ENCODE results near the gene TMEM187. TPM values are rescaled to one million over a fixed set of nuclear protein-coding genes. Genes with fewer than 3 reads are reported as not detected.

Gene TMEM187
- polyA plus RNA-seq, 4 donors: 4.2 to 10.1 (median 6.0) TPM

- Histone ChIP-seq H3K4me1 (ENCODE audit: control insufficient read depth in 3 of 3, insufficient read depth in 2 of 3, low read depth in 1 of 3, low read length in 2 of 3) (no peaks in the 10 kb centered on the region), H3K9me3 (ENCODE audit: control insufficient read depth in 2 of 2, insufficient read depth in 1 of 2, low read depth in 1 of 2, low read length in 1 of 2) (no peaks in the 10 kb centered on the region), H3K27ac (ENCODE audit: low read depth in 1 of 3, low read length in 2 of 3) (no peak overlapping the region), H3K4me3 (ENCODE audit: low read depth in 1 of 3, low read length in 3 of 3) (no peak overlapping the region), H3K36me3 (ENCODE audit: control insufficient read depth in 3 of 3, insufficient read depth in 2 of 3, low read depth in 1 of 3, low read length in 3 of 3) (peaks cover 14 to 100% (median 20%) of the 10 kb centered on the region in 3 donors), H3K27me3 (ENCODE audit: control insufficient read depth in 3 of 3, insufficient read depth in 3 of 3, low read length in 3 of 3) (no peaks in the 10 kb centered on the region)
- DNase-seq: no peak
- FAIRE-seq: no peak
- 74 to 81% (median 80%) methylated on average over 10 to 12 of the region's 12 CpGs for WGBS, 3 donors
Measured at GRCh38 chrX:153955228-153955732, 17.3 kb upstream of the TMEM187 start.

GRCh38 chrX:153956044-153956907 is 16.3 kb upstream of the TMEM187 start:
- Histone ChIP-seq H3K4me3 (ENCODE audit: low read depth in 1 of 3, low read length in 3 of 3) (no peak overlapping the region), H3K36me3 (ENCODE audit: control insufficient read depth in 3 of 3, insufficient read depth in 2 of 3, low read depth in 1 of 3, low read length in 3 of 3) (peaks cover 12 to 98% (median 19%) of the 10 kb centered on the region in 3 donors), H3K4me1 (ENCODE audit: control insufficient read depth in 3 of 3, insufficient read depth in 2 of 3, low read depth in 1 of 3, low read length in 2 of 3) (no peaks in the 10 kb centered on the region), H3K27me3 (ENCODE audit: control insufficient read depth in 3 of 3, insufficient read depth in 3 of 3, low read length in 3 of 3) (no peaks in the 10 kb centered on the region), H3K27ac (ENCODE audit: low read depth in 1 of 3, low read length in 2 of 3) (no peak overlapping the region), H3K9me3 (ENCODE audit: control insufficient read depth in 2 of 2, insufficient read depth in 1 of 2, low read depth in 1 of 2, low read length in 1 of 2) (no peaks in the 10 kb centered on the region)
- DNase-seq (no peak), FAIRE-seq (no peak)
- 86 to 91% (median 87%) methylated on average over 19 to 35 of the region's 35 CpGs for WGBS, 3 donors

- Histone ChIP-seq H3K27me3 (ENCODE audit: control insufficient read depth in 3 of 3, insufficient read depth in 3 of 3, low read length in 3 of 3) (no peaks in the 10 kb centered on the region), H3K4me1 (ENCODE audit: control insufficient read depth in 3 of 3, insufficient read depth in 2 of 3, low read depth in 1 of 3, low read length in 2 of 3) (no peaks in the 10 kb centered on the region), H3K4me3 (ENCODE audit: low read depth in 1 of 3, low read length in 3 of 3) (no peak overlapping the region), H3K27ac (ENCODE audit: low read depth in 1 of 3, low read length in 2 of 3) (no peak overlapping the region), H3K9me3 (ENCODE audit: control insufficient read depth in 2 of 2, insufficient read depth in 1 of 2, low read depth in 1 of 2, low read length in 1 of 2) (no peaks in the 10 kb centered on the region), H3K36me3 (ENCODE audit: control insufficient read depth in 3 of 3, insufficient read depth in 2 of 3, low read depth in 1 of 3, low read length in 3 of 3) (peaks cover 13 to 98% (median 16%) of the 10 kb centered on the region in 3 donors)
- no peak for DNase-seq
- FAIRE-seq: no peak
- WGBS, 3 donors: 84 to 91% (median 88%) methylated on average over 6 to 17 of the region's 17 CpGs
Measured at GRCh38 chrX:153957224-153957623, 15.3 kb upstream of the TMEM187 start.

- FAIRE-seq (no peak), DNase-seq (no peak)
- peaks cover 15 to 98% (median 16%) of the 10 kb centered on the region in 3 donors for H3K36me3 ChIP-seq (ENCODE audit: control insufficient read depth in 3 of 3, insufficient read depth in 2 of 3, low read depth in 1 of 3, low read length in 3 of 3)
- H3K4me3 ChIP-seq (ENCODE audit: low read depth in 1 of 3, low read length in 3 of 3): no peak overlapping the region
- no peaks in the 10 kb centered on the region for H3K27me3 ChIP-seq (ENCODE audit: control insufficient read depth in 3 of 3, insufficient read depth in 3 of 3, low read length in 3 of 3)
- H3K4me1 ChIP-seq (ENCODE audit: control insufficient read depth in 3 of 3, insufficient read depth in 2 of 3, low read depth in 1 of 3, low read length in 2 of 3): no peaks in the 10 kb centered on the region
- no peak overlapping the region for H3K27ac ChIP-seq (ENCODE audit: low read depth in 1 of 3, low read length in 2 of 3)
- WGBS, 3 donors: 86 to 95% (median 95%) methylated on average over 9 to 14 of the region's 14 CpGs
- no peaks in the 10 kb centered on the region for H3K9me3 ChIP-seq (ENCODE audit: control insufficient read depth in 2 of 2, insufficient read depth in 1 of 2, low read depth in 1 of 2, low read length in 1 of 2)
Measured at GRCh38 chrX:153958605-153959004, 13.9 kb upstream of the TMEM187 start.

- Histone ChIP-seq H3K36me3 (ENCODE audit: control insufficient read depth in 3 of 3, insufficient read depth in 2 of 3, low read depth in 1 of 3, low read length in 3 of 3) (peaks cover 15 to 98% (median 18%) of the 10 kb centered on the region in 3 donors), H3K4me3 (ENCODE audit: low read depth in 1 of 3, low read length in 3 of 3) (no peak overlapping the region), H3K4me1 (ENCODE audit: control insufficient read depth in 3 of 3, insufficient read depth in 2 of 3, low read depth in 1 of 3, low read length in 2 of 3) (no peaks in the 10 kb centered on the region), H3K27me3 (ENCODE audit: control insufficient read depth in 3 of 3, insufficient read depth in 3 of 3, low read length in 3 of 3) (no peaks in the 10 kb centered on the region), H3K9me3 (ENCODE audit: control insufficient read depth in 2 of 2, insufficient read depth in 1 of 2, low read depth in 1 of 2, low read length in 1 of 2) (no peaks in the 10 kb centered on the region), H3K27ac (ENCODE audit: low read depth in 1 of 3, low read length in 2 of 3) (no peak overlapping the region)
- no peak for FAIRE-seq
- WGBS, 3 donors: 91 to 94% (median 94%) methylated on average over 13 to 15 of the region's 15 CpGs
- no peak for DNase-seq
Measured at GRCh38 chrX:153959649-153960048, 12.9 kb upstream of the TMEM187 start.

GRCh38 chrX:153960077-153960476 is 12.5 kb upstream of the TMEM187 start:
- H3K27ac ChIP-seq (ENCODE audit: low read depth in 1 of 3, low read length in 2 of 3): no peak overlapping the region
- H3K4me3 ChIP-seq (ENCODE audit: low read depth in 1 of 3, low read length in 3 of 3): no peak overlapping the region
- no peaks in the 10 kb centered on the region for H3K27me3 ChIP-seq (ENCODE audit: control insufficient read depth in 3 of 3, insufficient read depth in 3 of 3, low read length in 3 of 3)
- DNase-seq (no peak), FAIRE-seq (no peak)
- WGBS, 3 donors: 96 to 97% (median 96%) methylated on average over 14 to 16 of the region's 16 CpGs
- no peaks in the 10 kb centered on the region for H3K4me1 ChIP-seq (ENCODE audit: control insufficient read depth in 3 of 3, insufficient read depth in 2 of 3, low read depth in 1 of 3, low read length in 2 of 3)
- H3K36me3 ChIP-seq (ENCODE audit: control insufficient read depth in 3 of 3, insufficient read depth in 2 of 3, low read depth in 1 of 3, low read length in 3 of 3): peaks cover 15 to 98% (median 15%) of the 10 kb centered on the region in 3 donors
- no peaks in the 10 kb centered on the region for H3K9me3 ChIP-seq (ENCODE audit: control insufficient read depth in 2 of 2, insufficient read depth in 1 of 2, low read depth in 1 of 2, low read length in 1 of 2)

- Histone ChIP-seq H3K27me3 (ENCODE audit: control insufficient read depth in 3 of 3, insufficient read depth in 3 of 3, low read length in 3 of 3) (no peaks in the 10 kb centered on the region), H3K9me3 (ENCODE audit: control insufficient read depth in 2 of 2, insufficient read depth in 1 of 2, low read depth in 1 of 2, low read length in 1 of 2) (no peaks in the 10 kb centered on the region), H3K27ac (ENCODE audit: low read depth in 1 of 3, low read length in 2 of 3) (no peak overlapping the region), H3K4me3 (ENCODE audit: low read depth in 1 of 3, low read length in 3 of 3) (no peak overlapping the region), H3K36me3 (ENCODE audit: control insufficient read depth in 3 of 3, insufficient read depth in 2 of 3, low read depth in 1 of 3, low read length in 3 of 3) (peaks cover 15 to 95% (median 15%) of the 10 kb centered on the region in 3 donors), H3K4me1 (ENCODE audit: control insufficient read depth in 3 of 3, insufficient read depth in 2 of 3, low read depth in 1 of 3, low read length in 2 of 3) (no peaks in the 10 kb centered on the region)
- 93 to 96% (median 94%) methylated on average over 19 to 22 of the region's 22 CpGs for WGBS, 3 donors
- FAIRE-seq (no peak), DNase-seq (no peak)
Measured at GRCh38 chrX:153960786-153961185, 11.8 kb upstream of the TMEM187 start.

GRCh38 chrX:153961292-153961691 is 11.3 kb upstream of the TMEM187 start:
- H3K4me3 ChIP-seq (ENCODE audit: low read depth in 1 of 3, low read length in 3 of 3): no peak overlapping the region
- H3K36me3 ChIP-seq (ENCODE audit: control insufficient read depth in 3 of 3, insufficient read depth in 2 of 3, low read depth in 1 of 3, low read length in 3 of 3): peaks cover 14 to 91% (median 15%) of the 10 kb centered on the region in 3 donors
- H3K4me1 ChIP-seq (ENCODE audit: control insufficient read depth in 3 of 3, insufficient read depth in 2 of 3, low read depth in 1 of 3, low read length in 2 of 3): no peaks in the 10 kb centered on the region
- no peak overlapping the region for H3K27ac ChIP-seq (ENCODE audit: low read depth in 1 of 3, low read length in 2 of 3)
- DNase-seq (no peak), FAIRE-seq (no peak)
- no peaks in the 10 kb centered on the region for H3K9me3 ChIP-seq (ENCODE audit: control insufficient read depth in 2 of 2, insufficient read depth in 1 of 2, low read depth in 1 of 2, low read length in 1 of 2)
- WGBS, 3 donors: 91 to 93% (median 92%) methylated on average over 11 of the region's 11 CpGs
- no peaks in the 10 kb centered on the region for H3K27me3 ChIP-seq (ENCODE audit: control insufficient read depth in 3 of 3, insufficient read depth in 3 of 3, low read length in 3 of 3)
